GM12878 (cell line): ENCODE results near the gene REEP2. TPM values are rescaled to one million over a fixed set of nuclear protein-coding genes. Genes with fewer than 3 reads are reported as not detected.
"Not testable (repeated sequence)": the region's sequence is repeated elsewhere in the genome, so short reads cannot be mapped to it uniquely, and the experiment has no call there.

Source experiments
- ATAC-seq: fragments of 200-7000 bp; cut with Tn5 transposase; 3 replicates; pipeline ENCODE4 v1.9.1; 2020; ENCODE audit warnings: mild to moderate bottlenecking, moderate library complexity
- BruUV-seq: library from RNA; stranded (reverse); fragments of 400-500 nt; replicated peaks from 2 replicates; lab custom pipeline; 2021; lab: Mats Ljungman, UMichigan
- CTCF ChIA-PET: fragments of 300-600 bp; sonication (Branson Sonifier 250); formaldehyde crosslinking; extraction: SDS; loops from one replicate; lab custom pipeline; 2021; ENCODE audit warnings: inconsistent platforms; lab: Yijun Ruan, JAX
- POLR2A ChIA-PET: fragments of 350-600 bp; formaldehyde crosslinking; extraction: SDS; loops from one replicate; lab custom pipeline; 2021; ENCODE audit warnings: inconsistent platforms; lab: Charles Lee
- RAD21 ChIA-PET: fragments of 300-600 bp; sonication (Branson Sonifier 250); formaldehyde crosslinking; loops from one replicate; lab custom pipeline; 2023; ENCODE audit warnings: antibody characterized with exemption; ENCODE audit not compliant: unreplicated experiment; lab: Charles Lee
- SMC1A ChIA-PET: fragments of 300-600 bp; sonication (Branson Sonifier 250); formaldehyde crosslinking; loops from one replicate; lab custom pipeline; 2023; ENCODE audit not compliant: unreplicated experiment, uncharacterized antibody; lab: Charles Lee
- DNase-seq: peaks from one replicate; pipeline ENCODE4 v3.0.0-alpha.2; 2011; ENCODE audit warnings: low read depth, low spot score
- FAIRE-seq: peaks from 3 replicates; lab custom pipeline; 2011; peaks lifted over from hg19 to GRCh38; lab: Jason Lieb, UNC
- H2AFZ ChIP-seq: 2 replicates; pipeline ENCODE4 v1.6.0; 2011; ENCODE audit warnings: low read depth, low read length, control low read depth; ENCODE audit not compliant: control insufficient read depth
- H3K27ac ChIP-seq: 2 replicates; pipeline ENCODE4 v1.5.1; 2011; ENCODE audit warnings: control low read depth; ENCODE audit not compliant: control insufficient read depth, insufficient read depth
- H3K27me3 ChIP-seq, 2 experiments: replicated peaks in 1 of 2; 2 replicates each; pipeline versions ENCODE4 v1.6.0 to v1.6.1; 2011; ENCODE audit warnings: low read length in 1 of 2; ENCODE audit not compliant: control insufficient read depth in 2 of 2, insufficient read depth in 2 of 2
- H3K36me3 ChIP-seq, 2 experiments: 2 replicates each; pipeline ENCODE4 v1.5.1; 2011; ENCODE audit warnings: low read length in 1 of 2; ENCODE audit not compliant: control insufficient read depth in 2 of 2, insufficient read depth in 2 of 2
- H3K4me1 ChIP-seq: 2 replicates; pipeline ENCODE4 v1.6.1; 2011; ENCODE audit warnings: mild to moderate bottlenecking, low read length, moderate library complexity, mixed read lengths; ENCODE audit not compliant: control insufficient read depth, insufficient read depth
- H3K4me2 ChIP-seq: 2 replicates; pipeline ENCODE4 v1.6.0; 2011; ENCODE audit warnings: control low read depth; ENCODE audit not compliant: control insufficient read depth, insufficient read depth
- H3K4me3 ChIP-seq: fragments of 200-600 bp; sonication (generic); 2 replicates; pipeline ENCODE4 v1.5.1; 2016
- H3K79me2 ChIP-seq: 2 replicates; pipeline ENCODE4 v1.6.0; 2011; ENCODE audit warnings: low read length; ENCODE audit not compliant: control insufficient read depth, insufficient read depth
- H3K9ac ChIP-seq: 2 replicates; pipeline ENCODE4 v1.8.0; 2011; ENCODE audit warnings: low read length, control low read depth, mixed read lengths; ENCODE audit not compliant: control insufficient read depth, insufficient read depth
- H3K9me3 ChIP-seq: replicated peaks from 3 replicates; pipeline ENCODE4 v1.5.1; 2011; ENCODE audit warnings: mild to moderate bottlenecking, low read length; ENCODE audit not compliant: control insufficient read depth, insufficient read depth
- H4K20me1 ChIP-seq: 2 replicates; pipeline ENCODE4 v1.6.0; 2011; ENCODE audit not compliant: control insufficient read depth, insufficient read depth
- BCLAF1 ChIP-seq: fragments of 450-650 bp; IDR thresholded peaks from 2 replicates; pipeline ENCODE4 v1.6.1; 2017; ENCODE audit warnings: antibody characterized with exemption, mild to moderate bottlenecking, moderate library complexity
- ZNF592 ChIP-seq: fragments of 450-650 bp; IDR thresholded peaks from 2 replicates; pipeline ENCODE4 v1.6.1; 2017; ENCODE audit warnings: mild to moderate bottlenecking, moderate library complexity
- WGBS: methylation state at CpG from one replicate; pipeline ENCODE4 v1.1.6; 2016; ENCODE audit warnings: low lambda C conversion rate; ENCODE audit not compliant: insufficient replicate concordance, insufficient coverage; ENCODE audit errors: missing lambda C conversion rate; 5-methylcytosine and 5-hydroxymethylcytosine counted together
- in situ Hi-C: fragments of 300-500 bp; cut with MboI; formaldehyde crosslinking; loops from 9 replicates; pipeline ENCODE4 v1.14.3; 2018; ENCODE audit warnings: mixed read lengths
- intact Hi-C: fragments of 100-400 bp; cut with micrococcal nuclease; formaldehyde crosslinking; loops from one replicate; pipeline ENCODE4 v1.14.2; 2022; ENCODE audit not compliant: unreplicated experiment
- polyA plus RNA-seq, 11 experiments: library from polyadenylated mRNA; depleted of rRNA in 4 of 11; unstranded in 6 of 11; stranded (reverse) in 5 of 11; fragments of >200 nt; fragmentation: Nextera tagmentation in 4 of 11; fragmentation: Illumina TruSeq in 1 of 11; extraction: Ambion mirVana in 4 of 11; extraction: Trizol in 1 of 11; gene quantifications; 1 replicate in 1 of 11; 2 replicates in 10 of 11; pipeline versions ENCODE4 v1.2.1 to v1.2.3, GENCODE V29; 2011 to 2016; ENCODE audit warnings: inconsistent platforms in 2 of 11, missing spikeins in 2 of 11, low read depth in 1 of 11
- total RNA-seq, 4 experiments: library from RNA; depleted of rRNA in 3 of 4; stranded (reverse); fragments of >200 nt in 3 of 4; fragmentation: Illumina TruSeq in 1 of 4; extraction: Trizol in 1 of 4; gene quantifications; 2 replicates each; pipeline versions ENCODE4 v1.2.1 to v1.2.3, GENCODE V29; 2013 to 2021

REEP2 gene
- total and polyA plus RNA-seq, 10 of the 15 experiments (the other 5 are each of a cell fraction or from before 2014, with no cell fraction given), result 0.10 to 3.1 (median 2.0) TPM

GRCh38 chr5:138472353-138472752 lies 33.5 kb downstream of the REEP2 start (continued):
- TF ChIP-seq BCLAF1 (no peak), ZNF592 (no peak)

GRCh38 chr5:138473151-138473550 lies 34.3 kb downstream of the REEP2 start:
- SMC1A ChIA-PET, DNase-seq, H4K20me1 ChIP-seq, H3K4me2 ChIP-seq, H3K4me1 ChIP-seq, H3K36me3 ChIP-seq, H3K27me3 ChIP-seq, H3K27ac ChIP-seq, H2AFZ ChIP-seq, H3K79me2 ChIP-seq, ATAC-seq, RAD21 ChIA-PET, H3K4me3 ChIP-seq, FAIRE-seq, CTCF ChIA-PET, H3K9ac ChIP-seq, intact Hi-C loops, in situ Hi-C loops, BruUV-seq, H3K9me3 ChIP-seq: not testable (repeated sequence)
- POLR2A ChIA-PET, result interaction anchor here (0.6 kb wide), 1 partner anchor 102 kb away, joined by 7 read pairs; no protein-coding TSS in a partner anchor
- WGBS, result 56% methylated on average over 5 of the region's 5 CpGs
